NCI-H510A (cell line): Measurements from ENCODE around the gene ZNF561.
"Not testable (repeated sequence)": the region's sequence is repeated elsewhere in the genome, so short reads cannot be mapped to it uniquely, and the experiment has no call there.

ENCODE experiments used
- DNase-seq: peaks from one replicate; lab custom pipeline; 2025; lab: John Stamatoyannopoulos, UW

The ZNF561 gene

GRCh38 chr19:9621156-9622037 lies at the start of gene ZNF561:
ZNF561 (minus strand) TSS chr19:9621232; CDS start chr19:9619456, 1,776 bp downstream.
- peak; percentile 81 for DNase-seq

- no peak for DNase-seq
Observed at GRCh38 chr19:9668544-9668943, 47.5 kb upstream of the ZNF561 start.

GRCh38 chr19:9667898-9668297 lies 46.9 kb upstream of the ZNF561 start:
- no peak for DNase-seq

DNA sequence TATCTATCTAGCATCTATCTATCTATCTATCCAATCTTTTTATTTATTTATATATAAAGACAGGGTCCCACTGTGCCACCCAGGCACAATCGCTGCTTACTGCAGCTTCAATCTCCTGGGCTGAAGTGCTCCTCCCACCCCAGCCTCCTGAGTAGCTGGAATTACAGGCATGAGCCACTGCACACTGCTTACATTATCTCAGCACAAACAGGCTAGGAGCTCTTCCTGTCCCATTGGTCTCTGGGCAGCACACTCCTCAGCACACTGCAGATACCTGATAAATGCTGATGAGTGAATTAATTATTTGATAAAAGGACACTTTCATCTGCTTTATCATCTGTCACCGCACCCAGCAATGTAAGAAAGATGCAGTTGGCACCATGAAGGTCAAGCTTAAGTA lies 37.7 kb upstream of the ZNF561 start:
- no peak for DNase-seq

DNA sequence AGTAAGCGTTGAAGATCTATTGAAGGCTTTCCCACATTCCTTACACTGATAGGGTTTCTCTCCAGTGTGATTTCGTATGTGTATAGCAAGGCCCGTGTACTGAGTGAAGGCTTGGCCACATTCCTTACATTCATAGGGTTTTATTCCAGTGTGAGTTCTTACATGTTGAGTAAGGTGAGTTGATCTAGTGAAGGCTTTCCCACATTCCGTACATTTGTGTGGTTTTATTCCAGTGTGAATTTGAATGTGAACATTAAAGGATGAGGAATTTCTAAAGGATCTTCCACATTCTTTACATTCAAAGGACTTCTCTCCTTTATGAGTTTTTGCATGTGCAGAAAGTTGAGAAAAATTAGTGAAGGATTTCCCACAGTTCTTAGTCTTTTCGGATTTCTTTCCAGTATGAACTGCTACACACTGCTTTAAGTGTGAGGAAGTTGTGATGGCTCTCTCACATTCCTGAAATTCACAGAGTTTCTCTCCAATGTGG lies 32.1 kb upstream of the ZNF561 start:
- DNase-seq = not testable (repeated sequence)

DNA sequence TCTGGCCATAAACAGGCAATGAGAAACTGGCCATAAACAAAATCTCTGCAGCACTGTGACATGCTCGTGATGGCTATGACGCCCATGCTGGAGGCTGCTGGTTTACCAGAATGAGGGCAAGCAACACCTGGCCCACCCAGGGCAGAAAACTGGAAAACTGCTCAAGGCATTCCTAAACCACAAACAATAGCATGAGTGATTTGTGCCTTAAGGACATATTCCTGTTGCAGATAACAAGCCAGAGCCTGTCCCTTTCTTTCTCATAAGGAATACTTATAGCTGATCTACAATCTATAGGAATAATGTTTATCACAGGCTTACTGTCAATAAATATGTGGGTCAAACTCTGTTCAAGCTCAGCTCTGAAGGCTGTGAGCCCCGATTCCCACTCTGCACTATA lies 30.4 kb upstream of the ZNF561 start:
- DNase-seq = not testable (repeated sequence)

GRCh38 chr19:9650345-9650744 lies 29.3 kb upstream of the ZNF561 start:
- no peak for DNase-seq

- no peak for DNase-seq
Observed at GRCh38 chr19:9645472-9645871, 24.4 kb upstream of the ZNF561 start.

DNA sequence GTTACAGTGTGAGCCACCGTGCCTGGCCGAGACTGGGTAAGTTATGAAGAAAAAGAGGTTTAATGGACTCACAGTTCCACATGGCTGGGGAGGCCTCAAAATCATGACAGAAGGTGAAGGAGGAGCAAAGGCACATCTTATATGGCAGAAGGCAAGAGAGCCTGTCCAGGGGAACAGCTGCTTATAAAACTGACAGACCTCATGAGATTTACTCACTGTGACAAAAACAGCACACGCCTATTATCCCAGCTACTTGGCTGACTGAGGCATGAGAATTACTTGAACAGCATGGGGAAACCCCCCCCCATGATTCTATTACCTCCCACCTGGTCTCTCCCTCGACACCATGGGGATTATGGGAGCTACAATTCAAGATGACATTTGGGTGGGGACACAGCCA lies 23.4 kb upstream of the ZNF561 start:
- DNase-seq = no peak

- DNase-seq = no peak
Observed at GRCh38 chr19:9641810-9642209, 20.8 kb upstream of the ZNF561 start.

GRCh38 chr19:9640956-9641355 lies 19.9 kb upstream of the ZNF561 start:
- no peak for DNase-seq

DNA sequence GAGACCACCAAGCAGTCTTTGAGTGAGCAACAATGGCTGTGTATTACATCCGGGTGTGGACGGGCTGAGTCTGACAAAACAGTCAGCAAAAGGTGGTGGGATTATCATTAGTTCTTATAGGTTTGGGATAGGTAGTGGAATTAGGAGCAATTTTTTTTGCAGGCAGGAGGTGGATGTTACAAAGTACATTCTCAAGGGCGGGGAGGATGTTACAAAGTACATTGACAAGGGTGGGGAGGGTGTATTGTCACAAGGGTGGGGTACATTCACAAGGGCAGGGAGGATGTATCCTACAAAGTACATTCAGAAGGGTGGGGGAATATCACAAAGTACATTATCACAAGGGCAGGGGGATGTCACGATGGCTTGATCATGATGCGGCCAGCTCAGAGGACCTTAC lies 15.0 kb upstream of the ZNF561 start:
- DNase-seq = no peak

DNA sequence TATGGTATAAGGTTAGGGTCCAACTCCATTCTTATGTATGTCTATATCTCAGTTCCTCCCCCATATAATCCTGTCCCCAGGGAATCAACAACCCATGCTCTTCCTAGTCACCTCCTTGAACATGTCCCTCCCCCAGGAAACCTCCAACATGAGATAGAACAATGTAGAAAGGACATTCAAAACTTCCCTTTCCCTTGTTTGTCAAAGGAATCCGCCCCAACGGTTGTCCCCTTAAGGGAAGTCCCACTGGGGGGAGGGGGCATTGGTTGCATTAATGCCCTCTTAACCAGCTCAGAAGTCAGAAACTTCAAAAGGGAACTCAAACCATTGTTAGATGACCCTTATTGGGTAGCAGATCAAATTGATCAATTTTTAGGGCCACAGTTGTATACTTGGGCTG lies 6.8 kb upstream of the ZNF561 start:
- no peak for DNase-seq

GRCh38 chr19:9622531-9622930 lies 1.5 kb upstream of the ZNF561 start:
- no peak for DNase-seq

DNA sequence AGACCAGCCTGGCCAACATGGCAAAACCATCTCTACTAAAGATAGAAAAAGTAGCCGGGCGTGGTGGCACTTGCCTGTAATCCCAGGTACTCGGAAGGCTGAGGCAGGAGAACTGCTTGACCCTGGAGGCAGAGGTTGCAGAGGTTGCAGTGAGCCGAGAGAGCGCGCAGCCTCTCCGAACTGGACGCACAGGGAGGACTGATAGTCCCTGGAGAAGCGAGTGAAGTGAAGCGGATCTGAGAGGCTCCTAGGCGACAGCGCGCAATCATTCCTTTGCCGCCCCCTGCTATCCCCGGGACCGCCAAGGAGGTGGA lies 233 bp downstream of the ZNF561 start:
- no peak for DNase-seq

GRCh38 chr19:9615844-9616243 lies 5.2 kb downstream of the ZNF561 start:
- DNase-seq = no peak

GRCh38 chr19:9610484-9611113 lies 10.4 kb downstream of the ZNF561 start:
- DNase-seq = no peak

GRCh38 chr19:9608912-9609311 lies 12.1 kb downstream of the ZNF561 start:
- no peak for DNase-seq

- DNase-seq = no peak
Observed at GRCh38 chr19:9597027-9597426, 24.0 kb downstream of the ZNF561 start.

DNA sequence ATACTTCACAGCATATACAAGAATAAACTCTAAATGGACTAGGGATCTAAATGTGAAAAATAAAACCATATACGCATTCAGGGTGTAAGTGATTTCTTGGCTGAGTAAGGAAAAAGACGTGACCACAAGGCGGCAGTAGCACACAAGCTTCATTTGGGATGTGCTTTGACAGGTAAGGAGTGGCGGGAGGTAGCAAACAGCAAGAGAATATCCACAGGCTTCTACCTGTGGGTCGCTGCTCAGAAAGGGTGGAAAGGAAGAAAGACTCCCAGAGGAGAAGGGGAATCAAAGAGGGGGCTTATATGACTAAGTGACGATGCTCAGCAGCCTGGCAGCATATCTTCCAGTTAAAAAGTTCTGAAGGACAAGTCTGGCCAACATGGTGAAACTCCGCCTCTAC lies 34.3 kb downstream of the ZNF561 start:
- DNase-seq = no peak

GRCh38 chr19:9584073-9584833 lies 36.8 kb downstream of the ZNF561 start, which contains the start of gene ZNF121:
ZNF121 (minus strand) TSS chr19:9584504; CDS start chr19:9568097, 16,407 bp downstream.
- DNase-seq = peak; percentile 77

DNA sequence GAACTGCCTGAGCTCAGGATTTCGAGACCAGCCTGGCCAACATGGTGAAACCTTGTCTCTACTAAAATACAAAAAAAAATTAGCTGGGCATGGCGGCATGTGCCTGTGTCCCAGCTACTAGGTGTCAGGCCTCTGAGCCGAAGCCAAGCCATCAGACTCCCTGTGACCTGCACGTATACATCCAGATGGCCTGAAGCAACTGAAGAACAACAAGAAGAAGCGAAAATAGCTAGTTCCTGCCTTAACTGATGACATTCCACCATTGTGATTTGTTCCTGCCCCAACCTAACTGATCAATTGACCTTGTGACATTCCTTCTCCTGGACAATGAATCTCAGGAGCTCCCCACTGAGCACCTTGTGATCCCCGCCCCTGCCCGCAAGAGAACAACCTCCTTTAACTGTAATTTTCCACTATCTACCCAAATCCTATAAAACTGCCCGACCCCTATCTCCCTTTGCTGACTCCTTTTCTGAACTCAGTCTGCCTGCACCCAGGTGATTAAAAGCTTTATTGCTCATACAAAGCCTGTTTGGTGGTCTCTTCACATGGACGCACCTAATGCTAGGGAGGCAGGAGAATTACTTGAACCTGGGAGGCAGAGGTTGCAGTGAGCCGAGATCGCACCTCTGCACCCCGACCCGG lies 38.8 kb downstream of the ZNF561 start:
- DNase-seq = not testable (repeated sequence)
